Mesendoderm (in vitro differentiated cells): Measurements from ENCODE around the gene ARHGAP22.

Experiments used
- DNase-seq: peaks from one replicate; pipeline ENCODE4 v3.0.0; 2013
- H2AK5ac ChIP-seq: 2 replicates; pipeline ENCODE4 v1.6.1; 2013; ENCODE audit warnings: low read length, inconsistent platforms
- H2BK120ac ChIP-seq: 2 replicates; pipeline ENCODE4 v1.6.1; 2013; ENCODE audit warnings: low read depth, mild to moderate bottlenecking, low read length, moderate library complexity, mixed read lengths
- H2BK15ac ChIP-seq: replicated peaks from 2 replicates; pipeline ENCODE4 v1.6.1; 2013; ENCODE audit warnings: low read depth, mild to moderate bottlenecking, moderate library complexity
- H2BK5ac ChIP-seq: 2 replicates; pipeline ENCODE4 v1.6.1; 2013; ENCODE audit warnings: low read length, inconsistent platforms
- H3K18ac ChIP-seq: 2 replicates; pipeline ENCODE4 v1.6.1; 2013; ENCODE audit warnings: mild to moderate bottlenecking, low read length, mixed read lengths
- H3K23ac ChIP-seq: one replicate; pipeline ENCODE4 v1.6.1; 2013; ENCODE audit warnings: low read length
- H3K27ac ChIP-seq: 2 replicates; pipeline ENCODE4 v1.5.1; 2013; ENCODE audit warnings: low read depth, mild to moderate bottlenecking, inconsistent platforms, low read length, moderate library complexity
- H3K27me3 ChIP-seq: 2 replicates; pipeline ENCODE4 v1.6.1; 2013; ENCODE audit warnings: low read length, control low read depth, mild to moderate bottlenecking, inconsistent platforms; ENCODE audit not compliant: insufficient read depth, poor library complexity
- H3K36me3 ChIP-seq: 2 replicates; pipeline ENCODE4 v1.6.1; 2013; ENCODE audit warnings: low read length, inconsistent platforms; ENCODE audit not compliant: control insufficient read depth, insufficient read depth
- H3K4ac ChIP-seq: one replicate; pipeline ENCODE4 v1.6.1; 2013; ENCODE audit warnings: low read depth, mild to moderate bottlenecking, low read length, moderate library complexity
- H3K4me1 ChIP-seq: 2 replicates; pipeline ENCODE4 v1.6.1; 2013; ENCODE audit warnings: low read depth, low read length, inconsistent platforms; ENCODE audit not compliant: control insufficient read depth
- H3K4me2 ChIP-seq: 2 replicates; pipeline ENCODE4 v1.6.1; 2013; ENCODE audit warnings: low read length
- H3K4me3 ChIP-seq: 2 replicates; pipeline ENCODE4 v1.5.1; 2013; ENCODE audit warnings: mild to moderate bottlenecking, low read length
- H3K56ac ChIP-seq: one replicate; pipeline ENCODE4 v1.6.1; 2013; ENCODE audit warnings: low read length
- H3K79me1 ChIP-seq: 2 replicates; pipeline ENCODE4 v1.6.1; 2013; ENCODE audit warnings: low read length, inconsistent platforms
- H3K79me2 ChIP-seq: 2 replicates; pipeline ENCODE4 v1.6.1; 2013; ENCODE audit warnings: mild to moderate bottlenecking, low read length; ENCODE audit not compliant: control insufficient read depth, insufficient read depth
- H3K9ac ChIP-seq: 2 replicates; pipeline ENCODE4 v1.6.1; 2013; ENCODE audit warnings: low read length, inconsistent platforms
- H4K5ac ChIP-seq: one replicate; pipeline ENCODE4 v1.6.1; 2013; ENCODE audit warnings: low read length
- H4K8ac ChIP-seq: one replicate; pipeline ENCODE4 v1.6.1; 2013; ENCODE audit warnings: low read depth, mild to moderate bottlenecking, control low read depth, low read length, moderate library complexity
- WGBS: extraction: QIAGEN DNeasy Blood & Tissue Kit; methylation state at CpG from one replicate; pipeline ENCODE4 v1.1.7; 2013; ENCODE audit warnings: low lambda C conversion rate, missing lambda C conversion rate; ENCODE audit not compliant: insufficient coverage; ENCODE audit errors: extremely low coverage; 5-methylcytosine and 5-hydroxymethylcytosine counted together

Gene ARHGAP22

GRCh38 chr10:48533540-48533939 lies 71.3 kb downstream of the ARHGAP22 start:
- no peak for DNase-seq
- no peak overlapping the region for H3K4ac ChIP-seq
- H2BK5ac ChIP-seq, result no peak overlapping the region
- no CpG with 5 or more reads among the region's 3 CpGs for WGBS
- no peak overlapping the region for H3K9ac ChIP-seq
- no peak overlapping the region for H3K4me3 ChIP-seq
- no peak overlapping the region for H3K18ac ChIP-seq
- no peaks in the 10 kb centered on the region for H3K79me1 ChIP-seq
- H3K4me2 ChIP-seq, result no peak overlapping the region
- no peak overlapping the region for H3K23ac ChIP-seq
- H2AK5ac ChIP-seq, result no peak overlapping the region
- H3K27me3 ChIP-seq, result no peaks in the 10 kb centered on the region
- no peak overlapping the region for H3K56ac ChIP-seq
- no peak overlapping the region for H2BK120ac ChIP-seq
- H4K8ac ChIP-seq, result no peak overlapping the region
- no peak overlapping the region for H4K5ac ChIP-seq
- H3K4me1 ChIP-seq, result no peaks in the 10 kb centered on the region
- no peaks in the 10 kb centered on the region for H3K36me3 ChIP-seq
- no peak overlapping the region for H2BK15ac ChIP-seq
- no peak overlapping the region for H3K27ac ChIP-seq
- no peaks in the 10 kb centered on the region for H3K79me2 ChIP-seq

- Histone ChIP-seq H3K4me1 (no peaks in the 10 kb centered on the region), H3K4ac (no peak overlapping the region), H3K79me1 (no peaks in the 10 kb centered on the region), H3K9ac (no peak overlapping the region), H3K27ac (no peak overlapping the region), H2BK120ac (no peak overlapping the region), H3K23ac (no peak overlapping the region), H3K18ac (no peak overlapping the region), H3K36me3 (no peaks in the 10 kb centered on the region), H3K56ac (no peak overlapping the region), H2BK5ac (no peak overlapping the region), H3K79me2 (no peaks in the 10 kb centered on the region), H4K8ac (no peak overlapping the region), H4K5ac (no peak overlapping the region), H2AK5ac (no peak overlapping the region), H3K4me3 (no peak overlapping the region), H3K27me3 (no peaks in the 10 kb centered on the region), H3K4me2 (no peak overlapping the region), H2BK15ac (no peak overlapping the region)
- no peak for DNase-seq
- WGBS, result no CpG with 5 or more reads among the region's 5 CpGs
Observed at GRCh38 chr10:48531486-48531885, 73.4 kb downstream of the ARHGAP22 start.

GRCh38 chr10:48529331-48529730 lies 75.5 kb downstream of the ARHGAP22 start:
- Histone ChIP-seq H3K23ac (no peak overlapping the region), H3K4ac (no peak overlapping the region), H2BK15ac (no peak overlapping the region), H3K56ac (no peak overlapping the region), H3K18ac (no peak overlapping the region), H3K27ac (no peak overlapping the region), H4K5ac (no peak overlapping the region), H3K4me1 (no peaks in the 10 kb centered on the region), H3K36me3 (no peaks in the 10 kb centered on the region), H4K8ac (no peak overlapping the region), H3K4me2 (no peak overlapping the region), H3K79me1 (no peaks in the 10 kb centered on the region), H3K79me2 (no peaks in the 10 kb centered on the region), H2BK120ac (no peak overlapping the region), H3K27me3 (no peaks in the 10 kb centered on the region), H3K4me3 (no peak overlapping the region), H2AK5ac (no peak overlapping the region), H3K9ac (no peak overlapping the region), H2BK5ac (no peak overlapping the region)
- WGBS, result no CpG with 5 or more reads among the region's 2 CpGs
- no peak for DNase-seq

GRCh38 chr10:48527756-48528155 lies 77.1 kb downstream of the ARHGAP22 start:
- Histone ChIP-seq H3K4me3 (no peak overlapping the region), H3K23ac (no peak overlapping the region), H2BK15ac (no peak overlapping the region), H3K9ac (no peak overlapping the region), H3K4ac (no peak overlapping the region), H2BK120ac (no peak overlapping the region), H3K27me3 (no peaks in the 10 kb centered on the region), H4K5ac (no peak overlapping the region), H3K36me3 (no peaks in the 10 kb centered on the region), H3K79me2 (no peaks in the 10 kb centered on the region), H3K18ac (no peak overlapping the region), H2BK5ac (no peak overlapping the region), H3K56ac (no peak overlapping the region), H3K4me2 (no peak overlapping the region), H3K4me1 (no peaks in the 10 kb centered on the region), H3K79me1 (no peaks in the 10 kb centered on the region), H4K8ac (no peak overlapping the region), H3K27ac (no peak overlapping the region), H2AK5ac (no peak overlapping the region)
- WGBS, result no CpG with 5 or more reads among the region's 1 CpG
- no peak for DNase-seq

- no peak overlapping the region for H3K4me2 ChIP-seq
- no peaks in the 10 kb centered on the region for H3K27me3 ChIP-seq
- H3K23ac ChIP-seq, result no peak overlapping the region
- no peak overlapping the region for H2BK5ac ChIP-seq
- H4K5ac ChIP-seq, result no peak overlapping the region
- no peak overlapping the region for H3K27ac ChIP-seq
- no peaks in the 10 kb centered on the region for H3K4me1 ChIP-seq
- H3K79me1 ChIP-seq, result no peaks in the 10 kb centered on the region
- H4K8ac ChIP-seq, result no peak overlapping the region
- DNase-seq, result no peak
- H3K79me2 ChIP-seq, result no peaks in the 10 kb centered on the region
- no peak overlapping the region for H2BK15ac ChIP-seq
- H2AK5ac ChIP-seq, result no peak overlapping the region
- no peak overlapping the region for H3K4ac ChIP-seq
- no peak overlapping the region for H3K9ac ChIP-seq
- no peak overlapping the region for H3K56ac ChIP-seq
- H3K18ac ChIP-seq, result no peak overlapping the region
- no peak overlapping the region for H3K4me3 ChIP-seq
- H3K36me3 ChIP-seq, result no peaks in the 10 kb centered on the region
- no CpG with 5 or more reads among the region's 2 CpGs for WGBS
- no peak overlapping the region for H2BK120ac ChIP-seq
Observed at GRCh38 chr10:48526846-48527505, 77.9 kb downstream of the ARHGAP22 start.
